Neural progenitor cell (in vitro differentiated cells): ENCODE measurements around the gene LRRC1. TPM values are rescaled to one million over a fixed set of nuclear protein-coding genes. Genes with fewer than 3 reads are reported as not detected.

Source experiments
- DNase-seq: peaks from one replicate; pipeline ENCODE4 v3.0.0-alpha.2; 2016; ENCODE audit warnings: low spot score
- H2AFZ ChIP-seq: fragments of 200-600 bp; sonication (generic); replicated peaks from 2 replicates; pipeline ENCODE4 v1.6.1; 2016; ENCODE audit warnings: antibody characterized with exemption
- H3F3A ChIP-seq: fragments of 200-600 bp; sonication (generic); 2 replicates; pipeline ENCODE4 v1.6.1; 2016; ENCODE audit warnings: antibody characterized with exemption, low read depth
- H3K27ac ChIP-seq: fragments of 200-600 bp; sonication (generic); 2 replicates; pipeline ENCODE4 v1.5.1; 2016; ENCODE audit warnings: mild to moderate bottlenecking
- H3K27me3 ChIP-seq: fragments of 200-600 bp; sonication (generic); 2 replicates; pipeline ENCODE4 v1.6.1; 2016; ENCODE audit warnings: mild to moderate bottlenecking, moderate library complexity
- H3K36me3 ChIP-seq: fragments of 200-600 bp; sonication (generic); 2 replicates; pipeline ENCODE4 v1.5.1; 2016
- H3K4me1 ChIP-seq: fragments of 200-600 bp; sonication (generic); 2 replicates; pipeline ENCODE4 v1.6.1; 2016; ENCODE audit warnings: mixed run types
- H3K4me2 ChIP-seq: fragments of 200-600 bp; sonication (generic); 2 replicates; pipeline ENCODE4 v1.6.1; 2016
- H3K4me3 ChIP-seq: fragments of 200-600 bp; sonication (generic); 2 replicates; pipeline ENCODE4 v1.5.1; 2016
- H3K79me2 ChIP-seq: fragments of 200-600 bp; sonication (generic); 2 replicates; pipeline ENCODE4 v1.6.1; 2016; ENCODE audit warnings: low read depth
- H3K9ac ChIP-seq: fragments of 200-600 bp; sonication (generic); 2 replicates; pipeline ENCODE4 v1.6.1; 2016
- H3K9me3 ChIP-seq: fragments of 200-600 bp; sonication (generic); 2 replicates; pipeline ENCODE4 v1.5.1; 2016; ENCODE audit warnings: low read depth
- H4K20me1 ChIP-seq: fragments of 200-600 bp; sonication (generic); 2 replicates; pipeline ENCODE4 v1.6.1; 2016; ENCODE audit warnings: low read depth
- H3K27ac Mint-ChIP-seq: 3 replicates; pipeline ENCODE4 v1.8.0; 2021; ENCODE audit warnings: mixed read lengths
- H3K27me3 Mint-ChIP-seq: 2 replicates; pipeline ENCODE4 v1.8.0; 2022; ENCODE audit warnings: low read depth, mild to moderate bottlenecking, inconsistent platforms, moderate library complexity, mixed read lengths; ENCODE audit not compliant: insufficient read depth
- H3K36me3 Mint-ChIP-seq: 3 replicates; pipeline ENCODE4 v1.8.0; 2021; ENCODE audit warnings: mixed read lengths
- H3K4me1 Mint-ChIP-seq: 3 replicates; pipeline ENCODE4 v1.8.0; 2021; ENCODE audit warnings: mixed read lengths
- H3K4me3 Mint-ChIP-seq: 3 replicates; pipeline ENCODE4 v1.8.0; 2021; ENCODE audit warnings: mild to moderate bottlenecking, moderate library complexity, mixed read lengths
- H3K9me3 Mint-ChIP-seq: 3 replicates; pipeline ENCODE4 v1.8.0; 2020; ENCODE audit warnings: mixed read lengths
- EZH2 ChIP-seq: fragments of 200-600 bp; sonication (generic); IDR thresholded peaks from 2 replicates; pipeline ENCODE4 v1.6.1; 2017; ENCODE audit warnings: antibody characterized with exemption, mild to moderate bottlenecking, moderate library complexity
- EZH2phosphoT487 ChIP-seq: fragments of 200-600 bp; sonication (generic); IDR thresholded peaks from 2 replicates; pipeline ENCODE4 v1.6.1; 2017; ENCODE audit warnings: antibody characterized with exemption
- total RNA-seq: library from RNA; depleted of rRNA; stranded (reverse); fragments of >200 nt; gene quantifications from 2 replicates; pipeline ENCODE4 v1.2.3, GENCODE V29; 2015; ENCODE audit warnings: low replicate concordance
- TF ChIP-seq, protein P1 (sequence below): fragments of 200-600 bp; sonication (generic); IDR thresholded peaks from 2 replicates; pipeline ENCODE4 v1.5.1; 2017; ENCODE audit warnings: antibody characterized with exemption, mild to moderate bottlenecking

LRRC1 gene
- total RNA-seq, 1 donor from 2014 or later = 14.0 TPM

DNA sequence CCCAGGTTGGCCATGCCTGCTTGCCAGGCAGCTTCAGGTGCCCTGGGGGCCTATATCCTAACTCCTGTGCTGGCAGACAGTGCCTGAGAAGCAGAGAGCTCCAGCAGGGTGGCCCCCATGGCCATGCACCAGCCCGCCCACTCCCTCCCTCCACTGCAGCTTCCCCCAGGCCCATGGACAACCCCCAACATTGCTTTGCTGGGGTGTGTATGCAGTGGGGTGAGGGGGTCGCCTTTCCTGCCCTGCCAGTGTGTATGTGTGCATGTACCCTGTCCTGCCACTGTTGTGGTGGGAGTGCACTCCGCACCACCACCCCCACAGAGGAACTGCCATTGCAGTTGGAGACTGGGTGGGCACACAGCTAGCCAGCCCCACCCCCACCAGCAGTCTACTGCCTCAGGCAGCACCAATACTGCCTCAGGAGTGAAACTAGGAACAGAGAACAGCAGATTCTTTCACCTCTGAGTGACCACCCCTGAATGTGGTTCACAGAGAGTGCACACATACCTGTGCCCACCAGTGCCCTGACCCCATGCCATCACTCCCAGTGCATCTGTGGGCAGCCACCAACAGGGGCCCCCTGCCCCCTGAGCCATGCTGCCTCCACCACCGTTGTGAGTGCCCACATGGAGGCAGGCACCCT, 151.1 kb downstream of the LRRC1 start:
- Histone ChIP-seq H3F3A (no peaks in the 10 kb centered on the region), H3K9ac (no peak overlapping the region), H3K36me3 (no peaks in the 10 kb centered on the region), H3K4me1 (no peaks in the 10 kb centered on the region), H4K20me1 (no peaks in the 10 kb centered on the region), H3K9me3 (no peaks in the 10 kb centered on the region), H3K79me2 (no peaks in the 10 kb centered on the region), H3K4me3 (no peak overlapping the region), H3K27ac (no peak overlapping the region), H2AFZ (no peak overlapping the region), H3K27me3 (no peaks in the 10 kb centered on the region), H3K4me2 (no peak overlapping the region)
- TF ChIP-seq, protein P1, sequence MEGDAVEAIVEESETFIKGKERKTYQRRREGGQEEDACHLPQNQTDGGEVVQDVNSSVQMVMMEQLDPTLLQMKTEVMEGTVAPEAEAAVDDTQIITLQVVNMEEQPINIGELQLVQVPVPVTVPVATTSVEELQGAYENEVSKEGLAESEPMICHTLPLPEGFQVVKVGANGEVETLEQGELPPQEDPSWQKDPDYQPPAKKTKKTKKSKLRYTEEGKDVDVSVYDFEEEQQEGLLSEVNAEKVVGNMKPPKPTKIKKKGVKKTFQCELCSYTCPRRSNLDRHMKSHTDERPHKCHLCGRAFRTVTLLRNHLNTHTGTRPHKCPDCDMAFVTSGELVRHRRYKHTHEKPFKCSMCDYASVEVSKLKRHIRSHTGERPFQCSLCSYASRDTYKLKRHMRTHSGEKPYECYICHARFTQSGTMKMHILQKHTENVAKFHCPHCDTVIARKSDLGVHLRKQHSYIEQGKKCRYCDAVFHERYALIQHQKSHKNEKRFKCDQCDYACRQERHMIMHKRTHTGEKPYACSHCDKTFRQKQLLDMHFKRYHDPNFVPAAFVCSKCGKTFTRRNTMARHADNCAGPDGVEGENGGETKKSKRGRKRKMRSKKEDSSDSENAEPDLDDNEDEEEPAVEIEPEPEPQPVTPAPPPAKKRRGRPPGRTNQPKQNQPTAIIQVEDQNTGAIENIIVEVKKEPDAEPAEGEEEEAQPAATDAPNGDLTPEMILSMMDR = no peak
- TF ChIP-seq EZH2 (no peak), EZH2phosphoT487 (no peak)
- Mint-ChIP-seq H3K27ac (no peak overlapping the region), H3K4me1 (no peaks in the 10 kb centered on the region), H3K9me3 (peaks cover 20% of the 10 kb centered on the region), H3K27me3 (peaks cover 3% of the 10 kb centered on the region), H3K36me3 (no peaks in the 10 kb centered on the region), H3K4me3 (no peak overlapping the region)
- no peak for DNase-seq

DNA sequence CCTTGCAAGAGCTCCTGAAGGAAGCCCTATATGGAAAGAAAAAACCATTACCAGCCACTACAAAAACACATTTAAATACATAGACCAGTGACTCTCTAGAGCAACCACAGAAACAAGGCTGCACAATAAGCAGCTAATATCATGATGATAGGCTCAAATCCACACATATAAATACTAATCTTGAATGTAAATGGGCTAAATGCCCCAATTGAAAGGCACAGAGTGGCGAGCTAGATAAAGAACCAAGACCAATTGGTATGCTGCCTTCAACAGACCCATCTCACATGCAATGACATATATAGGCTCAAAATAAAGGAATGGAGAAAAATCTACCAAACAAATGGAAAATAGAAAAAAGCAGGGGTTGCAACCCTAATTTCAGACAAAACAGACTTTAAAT, 153.0 kb downstream of the LRRC1 start:
- Histone ChIP-seq H3K27ac (no peak overlapping the region), H3K79me2 (no peaks in the 10 kb centered on the region), H3K4me2 (no peak overlapping the region), H3F3A (no peaks in the 10 kb centered on the region), H3K9me3 (no peaks in the 10 kb centered on the region), H4K20me1 (no peaks in the 10 kb centered on the region), H2AFZ (no peak overlapping the region), H3K4me1 (no peaks in the 10 kb centered on the region), H3K27me3 (no peaks in the 10 kb centered on the region), H3K9ac (no peak overlapping the region), H3K36me3 (no peaks in the 10 kb centered on the region), H3K4me3 (no peak overlapping the region)
- no peak for DNase-seq
- H3K36me3 Mint-ChIP-seq = no peaks in the 10 kb centered on the region
- peaks cover 20% of the 10 kb centered on the region for H3K9me3 Mint-ChIP-seq
- H3K4me3 Mint-ChIP-seq = no peak overlapping the region
- TF ChIP-seq EZH2phosphoT487 (no peak), EZH2 (no peak)
- TF ChIP-seq, protein P1 = no peak
- H3K4me1 Mint-ChIP-seq = no peaks in the 10 kb centered on the region
- no peak overlapping the region for H3K27ac Mint-ChIP-seq
- H3K27me3 Mint-ChIP-seq = peaks cover 2% of the 10 kb centered on the region

DNA sequence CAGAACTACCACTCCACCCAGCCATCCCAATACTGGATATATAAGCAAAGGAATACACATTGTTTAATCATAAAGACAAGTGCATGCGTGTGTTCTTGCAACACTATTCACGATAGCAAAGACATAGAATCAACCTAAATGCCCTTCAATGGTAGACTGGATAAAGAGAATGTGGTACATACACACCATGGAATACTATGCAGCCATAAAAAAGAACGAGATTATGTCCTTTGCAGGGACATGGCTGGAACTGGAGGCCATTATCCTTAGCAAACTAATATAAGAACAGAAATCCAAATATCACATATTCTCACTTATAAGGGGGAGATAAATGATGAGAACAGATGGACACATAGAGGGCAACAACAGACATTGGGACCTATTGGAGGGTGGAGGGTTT, 156.6 kb downstream of the LRRC1 start:
- Histone ChIP-seq H3K79me2 (no peaks in the 10 kb centered on the region), H3K27ac (no peak overlapping the region), H3K27me3 (no peaks in the 10 kb centered on the region), H4K20me1 (no peaks in the 10 kb centered on the region), H3K4me2 (no peak overlapping the region), H3K9me3 (no peaks in the 10 kb centered on the region), H2AFZ (no peak overlapping the region), H3K4me3 (no peak overlapping the region), H3K4me1 (no peaks in the 10 kb centered on the region), H3F3A (no peaks in the 10 kb centered on the region), H3K36me3 (no peaks in the 10 kb centered on the region), H3K9ac (no peak overlapping the region)
- H3K27me3 Mint-ChIP-seq = peaks cover 2% of the 10 kb centered on the region
- H3K27ac Mint-ChIP-seq = no peak overlapping the region
- TF ChIP-seq, protein P1 = no peak
- TF ChIP-seq EZH2 (no peak), EZH2phosphoT487 (no peak)
- no peak overlapping the region for H3K4me3 Mint-ChIP-seq
- peaks cover 20% of the 10 kb centered on the region for H3K9me3 Mint-ChIP-seq
- no peaks in the 10 kb centered on the region for H3K36me3 Mint-ChIP-seq
- DNase-seq = no peak
- H3K4me1 Mint-ChIP-seq = peaks cover 4% of the 10 kb centered on the region
